Thyroid gland (tissue), 4 donors: ENCODE data around the gene FGGY. TPM values are rescaled to one million over a fixed set of nuclear protein-coding genes. Genes with fewer than 3 reads are reported as not detected.

Source experiments
- DNase-seq, 2 donors: peaks; one replicate each; pipeline ENCODE4 v3.0.0-alpha.2; 2019
- H3K27ac ChIP-seq, 3 donors: fragments of 200-600 bp; sonication (generic); 1 replicate in 2 of 3; 2 replicates in 1 of 3; pipeline ENCODE4 v1.5.1; 2016 to 2019; ENCODE audit warnings: mild to moderate bottlenecking in 1 of 3, moderate library complexity in 1 of 3
- H3K27me3 ChIP-seq: fragments of 200-600 bp; sonication (generic); one replicate; pipeline ENCODE4 v1.5.1; 2019
- H3K36me3 ChIP-seq, 2 donors: fragments of 200-600 bp; sonication (generic); one replicate each; pipeline ENCODE4 v1.5.1; 2016 to 2019
- H3K4me1 ChIP-seq, 2 donors: fragments of 200-600 bp; sonication (generic); one replicate each; pipeline ENCODE4 v1.5.1; 2017 to 2019
- H3K4me3 ChIP-seq, 3 donors: fragments of 200-600 bp; sonication (generic); replicated peaks in 1 of 3; 1 replicate in 2 of 3; 2 replicates in 1 of 3; pipeline ENCODE4 v1.5.1; 2016; ENCODE audit warnings: mild to moderate bottlenecking in 1 of 3
- H3K9me3 ChIP-seq: fragments of 200-600 bp; sonication (generic); one replicate; pipeline ENCODE4 v1.5.1; 2017
- POLR2A ChIP-seq, 2 donors: fragments of 450-650 bp; IDR thresholded peaks; one replicate each; pipeline ENCODE4 v1.6.1; 2017; ENCODE audit warnings: antibody characterized with exemption in 2 of 2, mild to moderate bottlenecking in 2 of 2, moderate library complexity in 1 of 2
- WGBS, 2 donors: methylation state at CpG; one replicate each; pipeline ENCODE4 v1.1.5; 2017; 5-methylcytosine and 5-hydroxymethylcytosine counted together
- intact Hi-C: fragments of 100-400 bp; cut with DNase I; formaldehyde crosslinking; loops from one replicate; pipeline ENCODE4 v1.15.1; 2023
- total RNA-seq, 4 donors: library from RNA; depleted of rRNA; stranded (reverse); fragments of >200 nt; gene quantifications; one replicate each; pipeline ENCODE4 v1.2.3, GENCODE V29; 2016
- TF ChIP-seq, protein P1 (sequence below), 6 experiments: fragments of 200-600 bp in 3 of 6; fragments of 450-650 bp in 3 of 6; sonication (generic) in 3 of 6; IDR thresholded peaks; one replicate each; pipeline ENCODE4 v1.5.1; 2016 to 2019; ENCODE audit warnings: antibody characterized with exemption in 6 of 6, mild to moderate bottlenecking in 2 of 6, inconsistent platforms in 1 of 6, moderate library complexity in 1 of 6

Gene FGGY
- total RNA-seq, 4 donors from 2014 or later = 24.6 to 46.1 (median 36.4) TPM

DNA sequence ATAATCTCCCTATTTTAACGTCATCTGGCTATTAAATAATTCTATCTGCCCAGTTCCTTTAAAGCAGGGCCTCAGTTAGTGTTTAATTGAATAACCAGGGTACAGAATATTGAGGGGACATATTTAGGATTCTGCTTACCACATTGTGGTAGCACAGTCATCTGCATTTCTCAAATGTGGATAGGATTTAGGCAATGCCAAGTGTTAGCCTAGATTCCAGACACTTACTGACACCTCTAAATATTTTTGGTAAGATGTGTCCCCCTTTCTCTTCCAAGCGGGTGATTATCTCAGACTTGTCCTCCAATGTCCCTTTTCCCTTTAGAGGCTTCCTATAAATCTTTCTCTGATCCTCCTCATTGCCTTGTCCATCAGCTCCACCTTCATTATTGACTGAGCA is 357.1 kb downstream of the FGGY start:
- H3K36me3 ChIP-seq = no peaks in the 10 kb centered on the region
- no peak overlapping the region for H3K4me3 ChIP-seq
- TF ChIP-seq, protein P1, sequence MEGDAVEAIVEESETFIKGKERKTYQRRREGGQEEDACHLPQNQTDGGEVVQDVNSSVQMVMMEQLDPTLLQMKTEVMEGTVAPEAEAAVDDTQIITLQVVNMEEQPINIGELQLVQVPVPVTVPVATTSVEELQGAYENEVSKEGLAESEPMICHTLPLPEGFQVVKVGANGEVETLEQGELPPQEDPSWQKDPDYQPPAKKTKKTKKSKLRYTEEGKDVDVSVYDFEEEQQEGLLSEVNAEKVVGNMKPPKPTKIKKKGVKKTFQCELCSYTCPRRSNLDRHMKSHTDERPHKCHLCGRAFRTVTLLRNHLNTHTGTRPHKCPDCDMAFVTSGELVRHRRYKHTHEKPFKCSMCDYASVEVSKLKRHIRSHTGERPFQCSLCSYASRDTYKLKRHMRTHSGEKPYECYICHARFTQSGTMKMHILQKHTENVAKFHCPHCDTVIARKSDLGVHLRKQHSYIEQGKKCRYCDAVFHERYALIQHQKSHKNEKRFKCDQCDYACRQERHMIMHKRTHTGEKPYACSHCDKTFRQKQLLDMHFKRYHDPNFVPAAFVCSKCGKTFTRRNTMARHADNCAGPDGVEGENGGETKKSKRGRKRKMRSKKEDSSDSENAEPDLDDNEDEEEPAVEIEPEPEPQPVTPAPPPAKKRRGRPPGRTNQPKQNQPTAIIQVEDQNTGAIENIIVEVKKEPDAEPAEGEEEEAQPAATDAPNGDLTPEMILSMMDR (IDR thresholded peaks at IDR 0.05) = no peak
- no peak for TF ChIP-seq POLR2A (IDR thresholded peaks at IDR 0.05)
- 92 to 95% methylated on average over 2 of the region's 2 CpGs for WGBS, 2 donors
- no peaks in the 10 kb centered on the region for H3K4me1 ChIP-seq
- H3K9me3 ChIP-seq = no peaks in the 10 kb centered on the region
- no peak for DNase-seq
- intact Hi-C loops = no loop called here
- H3K27me3 ChIP-seq = no peaks in the 10 kb centered on the region
- H3K27ac ChIP-seq = no peak overlapping the region

DNA sequence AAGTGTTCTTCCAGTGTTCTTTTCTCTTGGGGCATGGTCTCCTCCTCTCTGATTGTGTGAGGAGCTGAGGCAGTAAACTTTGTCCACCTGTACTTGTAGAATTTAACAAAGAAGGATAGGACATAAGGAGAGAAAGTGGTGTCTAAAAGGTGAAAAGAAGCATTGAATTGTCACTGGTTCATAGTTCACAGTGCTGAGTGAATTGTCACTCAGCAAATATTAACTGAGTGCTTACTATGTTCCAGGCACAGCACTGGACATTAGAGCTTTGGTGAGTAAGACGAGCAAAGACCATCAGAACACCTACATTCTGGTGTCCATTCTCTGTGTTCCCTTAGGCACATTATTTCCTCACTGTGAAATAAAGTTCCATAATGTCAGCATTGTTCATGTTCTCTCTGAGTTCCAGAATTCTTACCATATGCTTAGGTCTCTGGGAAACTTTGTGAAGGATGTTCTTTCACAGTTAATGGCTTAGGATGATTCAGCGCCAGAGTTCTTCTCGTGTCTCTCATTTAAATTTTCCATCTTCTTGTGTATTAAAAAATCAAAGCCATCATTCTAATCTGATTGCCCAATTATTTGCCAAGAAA is 361.1 kb downstream of the FGGY start:
- Histone ChIP-seq H3K36me3 (no peaks in the 10 kb centered on the region), H3K4me3 (no peak overlapping the region), H3K27ac (no peak overlapping the region), H3K27me3 (no peaks in the 10 kb centered on the region), H3K9me3 (no peaks in the 10 kb centered on the region), H3K4me1 (no peaks in the 10 kb centered on the region)
- intact Hi-C loops = no loop called here
- TF ChIP-seq POLR2A (IDR thresholded peaks at IDR 0.05) = no peak
- TF ChIP-seq, protein P1 (IDR thresholded peaks at IDR 0.05) = no peak
- WGBS, 2 donors = 88 to 95% methylated on average over 3 of the region's 3 CpGs
- no peak for DNase-seq

DNA sequence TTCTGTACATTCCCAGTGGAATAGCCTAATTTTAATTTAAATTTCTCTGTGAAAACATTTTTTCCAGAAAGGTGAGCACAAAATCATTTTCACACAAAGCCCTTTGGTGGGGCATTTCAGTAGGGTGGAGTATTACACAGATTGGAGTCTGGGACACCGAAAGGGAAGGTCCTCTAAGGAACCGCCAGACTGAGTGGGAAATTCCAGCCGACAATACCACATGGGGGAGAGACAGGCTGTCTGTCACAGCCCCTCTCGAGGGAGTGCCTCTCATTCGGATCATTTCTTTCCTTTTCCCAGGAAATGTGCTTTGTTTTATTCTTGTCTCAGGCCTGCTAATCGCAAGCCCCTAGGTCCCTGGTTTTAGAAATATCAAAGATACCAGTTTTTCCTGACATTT is 367.3 kb downstream of the FGGY start:
- H3K36me3 ChIP-seq = no peaks in the 10 kb centered on the region
- no peak for TF ChIP-seq POLR2A (IDR thresholded peaks at IDR 0.05)
- TF ChIP-seq, protein P1 (IDR thresholded peaks at IDR 0.05) = no peak
- 82% methylated on average over 6 of the region's 6 CpGs for WGBS, 2 donors

GRCh38 chr1:59666106-59666505 is 369.2 kb downstream of the FGGY start:
- no peaks in the 10 kb centered on the region for H3K9me3 ChIP-seq
- intact Hi-C loops = no loop called here
- H3K4me3 ChIP-seq = no peak overlapping the region
- H3K36me3 ChIP-seq = no peaks in the 10 kb centered on the region
- 91 to 96% methylated on average over 1 of the region's 1 CpG for WGBS, 2 donors
- DNase-seq = no peak
- no peaks in the 10 kb centered on the region for H3K4me1 ChIP-seq
- H3K27ac ChIP-seq = no peak overlapping the region
- H3K27me3 ChIP-seq = no peaks in the 10 kb centered on the region
- TF ChIP-seq, protein P1 (IDR thresholded peaks at IDR 0.05) = peak in 1 of 6 experiments; percentile 20
- TF ChIP-seq POLR2A (IDR thresholded peaks at IDR 0.05) = no peak

More for the DNA sequence above, 367.3 kb downstream of the FGGY start:
- intact Hi-C loops = no loop called here
- no peak for DNase-seq
- no peaks in the 10 kb centered on the region for H3K27me3 ChIP-seq
- H3K4me3 ChIP-seq = no peak overlapping the region
- H3K9me3 ChIP-seq = no peaks in the 10 kb centered on the region
- no peak overlapping the region for H3K27ac ChIP-seq
- no peaks in the 10 kb centered on the region for H3K4me1 ChIP-seq

DNA sequence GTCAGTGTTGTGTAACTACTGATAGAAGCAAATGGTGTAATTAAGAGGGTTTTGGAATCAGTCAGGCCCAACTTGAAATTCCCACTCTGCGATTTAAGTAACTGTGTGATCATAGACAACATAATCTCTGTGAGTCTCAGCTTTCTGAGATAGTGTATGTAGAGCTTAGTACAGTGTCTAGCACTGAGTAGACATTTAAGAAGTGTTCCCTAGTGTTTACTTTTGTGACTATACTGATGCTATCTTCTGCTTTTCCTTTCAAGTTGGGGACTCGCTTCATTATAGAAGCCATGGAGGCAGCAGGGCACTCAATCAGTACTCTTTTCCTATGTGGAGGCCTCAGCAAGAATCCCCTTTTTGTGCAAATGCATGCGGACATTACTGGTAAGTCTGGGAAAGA is 370.1 kb downstream of the FGGY start:
- intact Hi-C loops = no loop called here
- Histone ChIP-seq H3K4me3 (no peak overlapping the region), H3K4me1 (no peaks in the 10 kb centered on the region), H3K27me3 (no peaks in the 10 kb centered on the region), H3K9me3 (no peaks in the 10 kb centered on the region), H3K27ac (no peak overlapping the region), H3K36me3 (no peaks in the 10 kb centered on the region)
- TF ChIP-seq POLR2A (IDR thresholded peaks at IDR 0.05) = no peak
- WGBS, 2 donors = 97 to 98% methylated on average over 3 of the region's 3 CpGs
- no peak for DNase-seq
